Gastrocnemius medialis (tissue), 4 donors: ENCODE results near the gene WDFY4. TPM values are rescaled to one million over a fixed set of nuclear protein-coding genes. Genes with fewer than 3 reads are reported as not detected.

ENCODE experiments used
- ATAC-seq, 2 donors: fragments of 150-250 bp; one replicate each; pipeline ENCODE4 v1.9.1; 2016
- DNase-seq, 2 donors: peaks; one replicate each; pipeline ENCODE4 v3.0.0-alpha.2; 2019
- H3K27ac ChIP-seq, 4 donors: fragments of 200-600 bp; sonication (generic); 1 replicate in 1 of 4; 2 replicates in 3 of 4; pipeline ENCODE4 v1.5.1; 2016 to 2018; ENCODE audit warnings: mild to moderate bottlenecking in 2 of 4, moderate library complexity in 1 of 4
- H3K27me3 ChIP-seq, 3 donors: fragments of 200-600 bp; sonication (generic) in 2 of 3; 1 replicate in 1 of 3; 2 replicates in 2 of 3; pipeline versions ENCODE4 v1.5.1 to v1.6.0; 2016 to 2019; ENCODE audit warnings: mild to moderate bottlenecking in 1 of 3, moderate library complexity in 1 of 3
- H3K36me3 ChIP-seq, 2 donors: fragments of 200-600 bp; sonication (generic) in 1 of 2; one replicate each; pipeline ENCODE4 v1.5.1; 2017 to 2018
- H3K4me1 ChIP-seq, 2 donors: fragments of 200-600 bp; sonication (generic) in 1 of 2; one replicate each; pipeline ENCODE4 v1.5.1; 2016 to 2017; ENCODE audit warnings: mild to moderate bottlenecking in 2 of 2
- H3K4me3 ChIP-seq, 4 donors: fragments of 200-600 bp; sonication (generic) in 3 of 4; 1 replicate in 1 of 4; 2 replicates in 3 of 4; pipeline ENCODE4 v1.5.1; 2016 to 2019; ENCODE audit warnings: mild to moderate bottlenecking in 2 of 4
- H3K9me3 ChIP-seq, 3 donors: fragments of 200-600 bp; sonication (generic) in 2 of 3; 1 replicate in 1 of 3; 2 replicates in 2 of 3; pipeline ENCODE4 v1.5.1; 2016 to 2019
- POLR2A ChIP-seq, 2 donors: fragments of 450-650 bp; IDR thresholded peaks; one replicate each; pipeline ENCODE4 v1.6.1; 2017; ENCODE audit warnings: antibody characterized with exemption in 2 of 2, mild to moderate bottlenecking in 2 of 2, moderate library complexity in 2 of 2
- in situ Hi-C, 4 donors: fragments of 200-750 bp; cut with MboI; loops; one replicate each; pipeline versions ENCODE4 v1.15.0 to v1.8.0; 2017; ENCODE audit warnings: low sequenced_read_pairs in 4 of 4
- intact Hi-C: fragments of 100-400 bp; cut with DNase I; formaldehyde crosslinking; loops from one replicate; pipeline ENCODE4 v1.15.1; 2023; ENCODE audit warnings: low total_unique reads
- total RNA-seq, 4 donors: library from RNA; depleted of rRNA; stranded (reverse); fragments of >200 nt; gene quantifications; one replicate each; pipeline versions ENCODE4 v1.1.0 to v1.2.3, GENCODE V29; 2016
- TF ChIP-seq, protein P1 (sequence below), 5 experiments: fragments of 450-650 bp in 3 of 5; fragments of 200-600 bp in 2 of 5; sonication (generic) in 2 of 5; IDR thresholded peaks in 4 of 5; conservative IDR thresholded peaks in 1 of 5; 1 replicate in 4 of 5; 2 replicates in 1 of 5; pipeline ENCODE4 v1.5.1; 2016 to 2019; ENCODE audit warnings: antibody characterized with exemption in 5 of 5, mild to moderate bottlenecking in 3 of 5, moderate library complexity in 3 of 5

The WDFY4 gene
- total RNA-seq, 4 donors from 2014 or later: 0.29 to 0.94 (median 0.59) TPM

DNA sequence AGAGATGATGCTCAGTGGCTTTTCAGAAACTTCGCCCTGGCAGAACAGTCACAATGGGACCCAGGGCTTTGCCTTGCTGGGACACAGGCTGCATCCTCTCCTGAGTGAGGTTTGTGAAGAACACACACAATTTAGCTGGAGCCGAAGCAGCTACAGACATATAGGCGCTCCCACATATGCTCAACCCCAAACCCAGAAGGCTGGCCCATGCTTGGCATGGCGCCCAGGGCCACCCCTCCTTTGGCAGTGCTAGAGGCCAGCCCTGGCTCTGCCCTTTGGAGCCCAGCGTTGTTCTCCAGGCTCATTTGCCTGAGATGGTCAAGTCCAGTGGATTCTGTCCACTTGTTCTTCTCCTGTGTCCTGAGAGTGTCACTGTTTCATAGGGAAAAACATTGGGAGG, 94.4 kb downstream of the WDFY4 start:
- no peak for TF ChIP-seq POLR2A (IDR thresholded peaks at IDR 0.05)
- TF ChIP-seq, protein P1, sequence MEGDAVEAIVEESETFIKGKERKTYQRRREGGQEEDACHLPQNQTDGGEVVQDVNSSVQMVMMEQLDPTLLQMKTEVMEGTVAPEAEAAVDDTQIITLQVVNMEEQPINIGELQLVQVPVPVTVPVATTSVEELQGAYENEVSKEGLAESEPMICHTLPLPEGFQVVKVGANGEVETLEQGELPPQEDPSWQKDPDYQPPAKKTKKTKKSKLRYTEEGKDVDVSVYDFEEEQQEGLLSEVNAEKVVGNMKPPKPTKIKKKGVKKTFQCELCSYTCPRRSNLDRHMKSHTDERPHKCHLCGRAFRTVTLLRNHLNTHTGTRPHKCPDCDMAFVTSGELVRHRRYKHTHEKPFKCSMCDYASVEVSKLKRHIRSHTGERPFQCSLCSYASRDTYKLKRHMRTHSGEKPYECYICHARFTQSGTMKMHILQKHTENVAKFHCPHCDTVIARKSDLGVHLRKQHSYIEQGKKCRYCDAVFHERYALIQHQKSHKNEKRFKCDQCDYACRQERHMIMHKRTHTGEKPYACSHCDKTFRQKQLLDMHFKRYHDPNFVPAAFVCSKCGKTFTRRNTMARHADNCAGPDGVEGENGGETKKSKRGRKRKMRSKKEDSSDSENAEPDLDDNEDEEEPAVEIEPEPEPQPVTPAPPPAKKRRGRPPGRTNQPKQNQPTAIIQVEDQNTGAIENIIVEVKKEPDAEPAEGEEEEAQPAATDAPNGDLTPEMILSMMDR (IDR thresholded peaks at IDR 0.05 in 4 of 5, conservative IDR thresholded peaks at IDR 0.05 in 1 of 5): no peak

DNA sequence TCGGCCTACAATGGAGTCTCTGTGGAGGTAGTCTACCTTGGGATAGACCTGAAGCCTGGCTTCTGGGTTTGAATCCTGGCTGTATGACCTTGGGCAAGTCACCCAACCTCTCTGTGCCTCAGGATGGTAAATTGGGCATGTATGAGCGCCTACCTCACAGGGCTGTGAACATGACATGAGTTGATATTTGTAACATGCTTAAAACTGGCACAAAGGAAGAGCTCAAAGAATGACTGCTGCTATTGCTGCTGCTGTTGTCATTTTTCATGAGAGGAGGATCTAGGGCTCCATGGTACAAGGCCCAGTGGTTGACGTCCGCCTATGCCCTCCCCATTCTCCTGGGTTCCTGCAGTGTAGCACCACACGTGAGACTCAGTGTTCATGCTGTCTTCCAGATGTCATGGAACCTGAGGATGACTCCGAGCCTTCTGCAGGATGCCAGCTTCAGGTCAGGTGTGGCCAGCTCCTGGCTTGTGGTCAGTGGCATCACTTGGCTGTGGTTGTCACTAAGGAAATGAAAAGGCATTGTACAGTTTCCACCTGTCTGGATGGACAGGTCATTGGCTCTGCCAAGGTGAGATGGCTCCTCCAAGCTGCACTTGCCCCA, 95.0 kb downstream of the WDFY4 start:
- no peak for TF ChIP-seq POLR2A (IDR thresholded peaks at IDR 0.05)
- intact Hi-C loops: no loop called here
- H3K4me3 ChIP-seq: no peak overlapping the region
- no peaks in the 10 kb centered on the region for H3K9me3 ChIP-seq
- no peak for DNase-seq
- no peaks in the 10 kb centered on the region for H3K36me3 ChIP-seq
- no peak for ATAC-seq
- H3K4me1 ChIP-seq: no peaks in the 10 kb centered on the region
- H3K27ac ChIP-seq: no peak overlapping the region
- in situ Hi-C loops: no loop called here
- H3K27me3 ChIP-seq: no peaks in the 10 kb centered on the region

More for the DNA sequence above, 94.4 kb downstream of the WDFY4 start:
- H3K4me1 ChIP-seq: no peaks in the 10 kb centered on the region
- no peaks in the 10 kb centered on the region for H3K27me3 ChIP-seq
- no peaks in the 10 kb centered on the region for H3K36me3 ChIP-seq
- intact Hi-C loops (no loop called here), in situ Hi-C loops (no loop called here)
- H3K27ac ChIP-seq: no peak overlapping the region
- DNase-seq (no peak), ATAC-seq (no peak)
- H3K4me3 ChIP-seq: no peak overlapping the region
- H3K9me3 ChIP-seq: no peaks in the 10 kb centered on the region

DNA sequence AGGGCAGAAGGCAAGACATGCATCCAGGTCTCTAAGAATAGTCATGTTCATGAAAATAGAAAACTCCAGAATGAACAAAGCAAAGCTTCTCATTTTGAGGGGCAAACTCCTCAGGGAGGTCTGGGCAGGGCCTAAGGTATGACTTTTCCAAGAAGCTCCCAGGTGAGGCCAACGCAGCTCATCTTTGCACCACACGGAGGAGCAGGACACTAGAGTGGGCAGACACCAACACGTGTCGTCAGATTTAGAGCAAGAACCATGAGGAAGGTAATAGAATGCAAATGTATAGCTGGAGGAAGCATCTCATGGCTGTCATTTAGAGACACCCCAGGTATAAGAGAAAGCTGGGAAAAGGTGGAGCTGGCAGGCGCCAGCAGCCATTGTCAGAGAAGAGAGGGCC, 95.7 kb downstream of the WDFY4 start:
- no peak for TF ChIP-seq POLR2A (IDR thresholded peaks at IDR 0.05)
- TF ChIP-seq, protein P1 (IDR thresholded peaks at IDR 0.05 in 4 of 5, conservative IDR thresholded peaks at IDR 0.05 in 1 of 5): no peak
- H3K27me3 ChIP-seq: no peaks in the 10 kb centered on the region
- no peaks in the 10 kb centered on the region for H3K4me1 ChIP-seq
- ATAC-seq (no peak), DNase-seq (no peak)
- intact Hi-C loops (no loop called here), in situ Hi-C loops (no loop called here)
- no peak overlapping the region for H3K4me3 ChIP-seq
- H3K36me3 ChIP-seq: no peaks in the 10 kb centered on the region
- H3K27ac ChIP-seq: no peak overlapping the region
- no peaks in the 10 kb centered on the region for H3K9me3 ChIP-seq

DNA sequence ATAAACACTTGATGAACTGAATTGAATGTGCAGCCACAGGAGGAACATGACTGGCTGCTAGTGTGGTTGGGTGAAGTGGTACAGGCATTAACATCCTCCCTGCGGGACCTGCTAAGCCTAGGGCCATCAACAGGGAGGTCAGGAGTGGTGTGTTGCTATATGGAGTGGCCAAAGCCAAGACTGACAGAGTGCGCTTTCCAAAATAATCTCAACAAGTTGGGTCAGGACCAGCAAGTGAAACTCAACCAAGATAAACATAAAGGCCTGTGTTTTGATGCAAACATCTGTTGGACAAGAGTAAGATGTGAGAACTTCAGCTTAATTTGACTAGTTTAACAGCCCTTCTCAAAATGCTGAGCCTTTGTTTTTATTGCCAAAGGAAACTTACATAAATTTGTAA, 97.7 kb downstream of the WDFY4 start:
- DNase-seq (no peak), ATAC-seq (no peak)
- intact Hi-C loops: no loop called here

DNA sequence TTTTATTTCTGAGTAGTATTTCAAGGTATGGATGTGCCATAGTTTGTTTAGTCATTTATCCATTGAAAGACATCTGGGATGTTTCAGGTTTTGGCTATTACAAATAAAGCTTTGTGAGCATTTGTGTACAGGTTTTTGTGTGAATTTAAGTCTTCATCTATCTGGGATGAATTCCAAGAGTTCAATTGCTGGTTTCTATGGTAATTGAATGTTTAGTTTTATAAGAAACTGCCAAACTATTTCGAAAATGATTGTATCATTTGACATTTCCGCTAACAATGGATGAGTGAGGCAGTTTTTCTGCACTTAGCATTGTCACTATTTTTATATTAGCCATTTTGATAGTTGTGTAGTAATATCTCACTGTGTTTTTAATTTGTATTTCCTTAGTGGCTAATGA, 99.4 kb downstream of the WDFY4 start:
- H3K4me1 ChIP-seq: no peaks in the 10 kb centered on the region
- DNase-seq: no peak
- no peak overlapping the region for H3K27ac ChIP-seq
- TF ChIP-seq, protein P1 (IDR thresholded peaks at IDR 0.05 in 4 of 5, conservative IDR thresholded peaks at IDR 0.05 in 1 of 5): no peak
- TF ChIP-seq POLR2A (IDR thresholded peaks at IDR 0.05): no peak
- in situ Hi-C loops: no loop called here
- no peaks in the 10 kb centered on the region for H3K36me3 ChIP-seq
- intact Hi-C loops: no loop called here
- no peak for ATAC-seq
- H3K4me3 ChIP-seq: no peak overlapping the region
- no peaks in the 10 kb centered on the region for H3K27me3 ChIP-seq
- H3K9me3 ChIP-seq: no peaks in the 10 kb centered on the region

More for the DNA sequence above, 97.7 kb downstream of the WDFY4 start:
- in situ Hi-C loops: no loop called here
- H3K27ac ChIP-seq: no peak overlapping the region
- no peaks in the 10 kb centered on the region for H3K36me3 ChIP-seq
- H3K27me3 ChIP-seq: no peaks in the 10 kb centered on the region
- no peaks in the 10 kb centered on the region for H3K4me1 ChIP-seq
- no peak for TF ChIP-seq POLR2A (IDR thresholded peaks at IDR 0.05)
- TF ChIP-seq, protein P1 (IDR thresholded peaks at IDR 0.05 in 4 of 5, conservative IDR thresholded peaks at IDR 0.05 in 1 of 5): no peak
- H3K4me3 ChIP-seq: no peak overlapping the region
- H3K9me3 ChIP-seq: no peaks in the 10 kb centered on the region
